ENCODE measurements around the gene ZBTB12. TPM values are rescaled to one million over a fixed set of nuclear protein-coding genes. Genes with fewer than 3 reads are reported as not detected.

Gene ZBTB12
- total RNA-seq, 1 donor, result 3.6 TPM

GRCh38 chr6:31881136-31881859 lies 20.6 kb downstream of the ZBTB12 start:
- H3K4me2 ChIP-seq (ENCODE audit: insufficient read depth, low read length), result no peak overlapping the region
- no peaks in the 10 kb centered on the region for H3K9me3 ChIP-seq (ENCODE audit: low read depth, low read length)

DNA sequence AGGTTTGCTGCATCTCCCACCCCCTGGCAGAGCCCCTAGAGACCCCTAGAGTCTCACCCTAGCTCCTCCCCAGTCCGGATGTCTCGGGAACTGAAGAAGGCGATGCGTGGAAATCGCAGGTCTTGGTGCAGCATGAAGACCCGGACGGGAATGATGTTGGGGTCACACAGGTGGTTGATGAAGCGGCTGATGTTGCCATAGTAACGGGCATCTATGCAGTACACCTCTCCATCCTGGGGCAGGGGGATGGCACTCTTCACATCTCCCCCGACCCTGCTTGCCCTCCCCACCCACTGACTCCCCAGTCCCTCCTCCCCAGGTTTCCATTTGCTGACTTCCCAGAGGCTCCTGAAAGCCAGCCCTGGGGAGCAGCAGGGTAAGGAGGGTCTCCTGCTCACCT lies 21.3 kb downstream of the ZBTB12 start:
- H3K27me3 ChIP-seq (ENCODE audit: insufficient read depth, low read length), result no peaks in the 10 kb centered on the region
- no peaks in the 10 kb centered on the region for H3K9me3 ChIP-seq (ENCODE audit: low read depth, low read length)
- H3K36me3 ChIP-seq (ENCODE audit: insufficient read depth, low read length), result peaks cover 44% of the 10 kb centered on the region
- TF ChIP-seq CTCF (IDR thresholded peaks at IDR 0.05; ENCODE audit: extremely low read depth, low read depth, low read length), result no peak
- H3K4me1 ChIP-seq (ENCODE audit: insufficient read depth, low read length), result no peaks in the 10 kb centered on the region
- peak; percentile 29 for DNase-seq (ENCODE audit: insufficient read length, low spot score, missing footprints)
- no peaks in the 10 kb centered on the region for H4K20me1 ChIP-seq (ENCODE audit: insufficient read depth, low read length)
- H3K4me2 ChIP-seq (ENCODE audit: insufficient read depth, low read length), result no peak overlapping the region
- no peaks in the 10 kb centered on the region for H3K79me2 ChIP-seq (ENCODE audit: insufficient read depth, low read length)
- no peak overlapping the region for H2AFZ ChIP-seq (ENCODE audit: low read length)
- no peak overlapping the region for H3K4me3 ChIP-seq (ENCODE audit: insufficient read depth, low read length)
- H3K27ac ChIP-seq (ENCODE audit: low read depth, low read length), result no peak overlapping the region

More at GRCh38 chr6:31881136-31881859, 20.6 kb downstream of the ZBTB12 start:
- H2AFZ ChIP-seq (ENCODE audit: low read length), result no peak overlapping the region
- no peak overlapping the region for H3K27ac ChIP-seq (ENCODE audit: low read depth, low read length)
- no peak overlapping the region for H3K4me3 ChIP-seq (ENCODE audit: insufficient read depth, low read length)
- H3K79me2 ChIP-seq (ENCODE audit: insufficient read depth, low read length), result no peaks in the 10 kb centered on the region
- H4K20me1 ChIP-seq (ENCODE audit: insufficient read depth, low read length), result no peaks in the 10 kb centered on the region
- TF ChIP-seq CTCF (IDR thresholded peaks at IDR 0.05; ENCODE audit: extremely low read depth, low read depth, low read length), result no peak
- DNase-seq (ENCODE audit: insufficient read length, low spot score, missing footprints), result peak; percentile 82
- no peaks in the 10 kb centered on the region for H3K4me1 ChIP-seq (ENCODE audit: insufficient read depth, low read length)
- peaks cover 49% of the 10 kb centered on the region for H3K36me3 ChIP-seq (ENCODE audit: insufficient read depth, low read length)
- H3K27me3 ChIP-seq (ENCODE audit: insufficient read depth, low read length), result no peaks in the 10 kb centered on the region

- no peaks in the 10 kb centered on the region for H3K79me2 ChIP-seq (ENCODE audit: insufficient read depth, low read length)
- peaks cover 42% of the 10 kb centered on the region for H3K36me3 ChIP-seq (ENCODE audit: insufficient read depth, low read length)
- no peaks in the 10 kb centered on the region for H3K9me3 ChIP-seq (ENCODE audit: low read depth, low read length)
- H3K4me3 ChIP-seq (ENCODE audit: insufficient read depth, low read length), result no peak overlapping the region
- no peak overlapping the region for H2AFZ ChIP-seq (ENCODE audit: low read length)
- H3K27me3 ChIP-seq (ENCODE audit: insufficient read depth, low read length), result no peaks in the 10 kb centered on the region
- peak; percentile 9 for DNase-seq (ENCODE audit: insufficient read length, low spot score, missing footprints)
- no peaks in the 10 kb centered on the region for H3K4me1 ChIP-seq (ENCODE audit: insufficient read depth, low read length)
- no peak for TF ChIP-seq CTCF (IDR thresholded peaks at IDR 0.05; ENCODE audit: extremely low read depth, low read depth, low read length)
- no peak overlapping the region for H3K4me2 ChIP-seq (ENCODE audit: insufficient read depth, low read length)
- no peaks in the 10 kb centered on the region for H4K20me1 ChIP-seq (ENCODE audit: insufficient read depth, low read length)
- no peak overlapping the region for H3K27ac ChIP-seq (ENCODE audit: low read depth, low read length)
Measured at GRCh38 chr6:31879901-31880300, 22.0 kb downstream of the ZBTB12 start.

- TF ChIP-seq CTCF (IDR thresholded peaks at IDR 0.05; ENCODE audit: extremely low read depth, low read depth, low read length), result no peak
- Histone ChIP-seq H3K36me3 (ENCODE audit: insufficient read depth, low read length) (peaks cover 39% of the 10 kb centered on the region), H3K4me1 (ENCODE audit: insufficient read depth, low read length) (no peaks in the 10 kb centered on the region), H3K27me3 (ENCODE audit: insufficient read depth, low read length) (no peaks in the 10 kb centered on the region), H3K4me3 (ENCODE audit: insufficient read depth, low read length) (no peak overlapping the region), H3K27ac (ENCODE audit: low read depth, low read length) (no peak overlapping the region), H4K20me1 (ENCODE audit: insufficient read depth, low read length) (no peaks in the 10 kb centered on the region), H3K4me2 (ENCODE audit: insufficient read depth, low read length) (no peak overlapping the region), H3K79me2 (ENCODE audit: insufficient read depth, low read length) (no peaks in the 10 kb centered on the region), H3K9me3 (ENCODE audit: low read depth, low read length) (no peaks in the 10 kb centered on the region), H2AFZ (ENCODE audit: low read length) (no peak overlapping the region)
- DNase-seq (ENCODE audit: insufficient read length, low spot score, missing footprints), result no peak
Measured at GRCh38 chr6:31879143-31879542, 22.7 kb downstream of the ZBTB12 start.

All from osteoblast (primary cell).